GM21423 (cell line): ENCODE results near the gene LRRC10B.

Experiments used
- ATAC-seq: cut with Tn5 transposase; IDR thresholded peaks from one replicate; pipeline ENCODE4 v1.9.1; 2021; ENCODE audit warnings: mild to moderate bottlenecking, moderate library complexity; ENCODE audit not compliant: unreplicated experiment

Gene LRRC10B

DNA sequence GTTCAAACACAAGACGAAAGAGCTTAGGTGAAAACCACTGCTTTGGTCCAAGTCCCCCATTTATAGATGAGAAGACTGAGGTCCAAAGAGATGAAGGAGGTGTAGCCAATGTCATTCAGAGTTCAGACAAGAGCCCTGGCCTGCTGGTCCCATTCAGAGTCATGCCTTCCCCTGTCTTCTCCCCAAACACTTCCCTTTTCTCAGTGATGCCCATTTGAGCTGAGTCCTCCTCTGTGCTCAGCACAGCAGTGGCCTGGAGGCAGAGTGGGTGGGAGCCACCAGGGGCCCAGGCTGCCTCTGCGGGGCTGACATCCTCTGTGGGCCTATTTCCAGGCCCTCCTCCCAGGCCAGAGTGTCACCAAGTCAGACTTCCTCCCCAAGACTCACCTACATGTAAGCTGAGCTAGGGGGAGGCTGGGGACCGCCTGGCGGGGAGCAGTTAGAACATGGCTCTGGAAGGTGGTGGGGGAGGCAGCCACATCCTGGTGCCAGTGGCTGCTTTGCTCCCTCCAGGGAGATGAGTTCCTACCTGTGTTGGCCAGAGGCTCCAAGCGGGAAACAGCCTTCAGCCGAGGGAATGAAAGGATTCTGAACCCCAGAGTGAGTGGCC lies 22.4 kb upstream of the LRRC10B start:
- no peak for ATAC-seq

DNA sequence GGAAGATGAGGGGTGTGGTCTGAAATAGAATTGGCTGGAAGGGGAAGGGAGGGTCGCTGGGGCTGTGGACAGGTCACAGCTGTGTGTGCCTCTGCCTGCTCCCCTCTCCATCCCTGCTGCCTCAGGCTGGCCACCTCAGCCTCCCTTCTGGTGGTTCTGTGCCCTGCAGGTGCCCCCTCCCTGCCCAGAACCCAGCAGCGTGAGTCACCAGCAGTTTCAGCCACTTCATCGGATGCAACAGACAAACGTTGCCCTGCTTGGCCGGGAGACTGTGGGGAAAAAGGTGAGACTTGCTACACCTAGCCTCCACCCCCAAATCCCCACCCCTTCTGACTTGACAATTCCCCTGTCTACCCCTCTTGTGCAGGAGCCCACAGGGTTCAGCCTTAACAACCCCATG lies 21.8 kb upstream of the LRRC10B start:
- no peak for ATAC-seq

DNA sequence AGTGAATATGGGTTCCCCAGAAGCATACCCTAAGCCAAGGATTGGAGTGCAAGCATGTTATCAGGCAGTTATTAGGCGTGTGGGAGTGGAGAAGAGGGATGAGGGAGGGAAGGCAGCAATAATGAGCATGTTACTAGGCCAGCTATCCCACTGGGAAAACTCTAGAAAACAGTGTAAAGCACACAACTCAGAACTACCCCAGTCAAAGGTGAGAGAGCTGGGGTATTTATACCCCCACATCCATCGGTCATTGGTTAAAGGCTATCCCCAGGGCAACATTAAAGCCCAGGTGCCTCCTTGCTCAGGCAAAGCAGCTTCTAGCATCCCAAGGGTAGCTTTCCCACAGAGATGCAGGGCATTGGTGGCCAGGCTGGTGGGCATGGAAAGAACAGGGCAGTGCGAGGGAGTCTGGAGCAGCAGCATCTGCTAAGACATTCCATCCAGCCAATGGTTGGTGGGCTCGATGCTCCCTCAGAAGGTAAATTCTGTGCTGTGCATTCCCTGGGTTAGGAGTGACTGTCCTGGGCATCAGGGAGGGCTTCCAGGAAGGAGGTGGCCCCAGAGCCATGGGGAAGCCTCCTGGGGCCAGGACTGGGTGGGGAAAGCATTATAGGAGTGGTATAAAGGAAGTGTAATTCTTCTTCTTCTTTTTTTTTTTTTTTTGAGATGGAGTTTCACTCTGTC lies 21.1 kb upstream of the LRRC10B start:
- no peak for ATAC-seq

DNA sequence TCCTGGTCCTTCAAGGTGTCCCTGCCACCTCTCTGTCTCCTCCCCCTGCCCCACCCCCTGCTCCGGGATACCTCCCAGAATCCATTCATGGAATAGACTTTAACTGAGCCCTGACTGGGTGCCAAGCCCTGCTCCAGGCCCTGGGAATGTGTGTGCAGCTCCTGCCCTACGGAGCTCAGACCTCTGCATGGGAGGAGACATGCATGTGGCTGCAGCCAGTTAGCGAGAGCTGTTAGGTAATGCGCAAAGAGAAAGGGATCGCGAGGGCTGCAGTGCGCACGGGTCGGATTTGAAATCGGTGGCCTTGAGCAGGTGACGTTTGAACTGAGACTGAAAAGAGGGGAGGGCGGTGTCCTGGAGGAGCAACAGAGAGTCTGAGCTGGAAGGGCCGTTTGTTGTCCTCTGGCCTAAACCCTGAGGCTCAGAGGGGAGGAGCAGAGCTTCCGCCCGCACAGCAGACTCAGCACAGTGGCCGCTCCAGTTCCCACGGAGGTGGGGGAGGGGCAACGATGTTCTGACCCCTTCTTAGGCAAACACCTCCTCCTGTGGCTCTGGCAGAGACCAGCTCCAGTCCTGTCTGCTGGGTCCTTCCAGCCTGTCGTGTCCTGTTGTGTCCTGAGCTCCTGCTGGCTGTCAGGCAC lies 19.8 kb upstream of the LRRC10B start:
- ATAC-seq = no peak

DNA sequence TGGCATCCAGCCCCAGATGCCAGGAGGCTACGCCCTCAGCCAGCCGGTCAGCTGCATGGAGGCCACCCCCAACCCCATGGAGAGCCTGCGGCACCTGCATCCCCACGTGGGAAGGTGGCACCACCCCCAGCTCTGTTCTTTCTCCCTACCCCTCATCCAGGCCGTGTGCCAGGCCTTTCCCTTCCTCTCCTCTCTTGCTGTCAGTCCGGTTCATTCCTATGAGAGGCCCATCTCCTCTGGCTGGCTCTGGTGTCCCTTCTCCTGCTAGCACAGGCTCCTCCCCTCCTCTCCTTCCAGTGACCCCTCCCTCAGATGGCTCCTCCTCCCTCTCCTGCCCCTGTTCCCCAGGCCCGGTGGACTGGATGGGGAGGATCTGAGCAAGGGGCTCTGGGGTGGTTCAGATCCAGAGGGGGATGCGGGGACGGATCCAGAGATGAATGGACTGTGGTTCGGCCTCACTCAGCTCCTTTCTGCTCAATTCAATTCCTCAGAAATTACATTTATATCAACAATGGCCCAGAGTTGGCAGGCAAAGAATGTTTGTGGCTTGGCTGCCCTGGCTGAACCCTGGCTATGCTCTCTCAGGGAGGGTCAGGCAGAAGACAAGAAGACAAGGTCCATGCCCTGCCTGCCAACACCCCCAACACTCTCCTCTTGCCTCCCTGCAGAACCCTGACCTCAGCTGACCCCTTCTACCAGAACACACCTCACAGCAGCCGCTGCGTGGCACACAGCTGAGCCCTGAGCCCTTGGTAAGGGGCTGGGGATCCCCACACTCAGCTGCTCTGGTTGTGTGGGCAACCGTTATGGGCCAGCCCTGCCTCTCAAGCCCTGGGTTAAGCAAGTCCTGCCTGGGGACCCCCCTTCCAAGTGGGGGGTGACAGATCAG lies 18.5 kb upstream of the LRRC10B start:
- ATAC-seq = no peak

DNA sequence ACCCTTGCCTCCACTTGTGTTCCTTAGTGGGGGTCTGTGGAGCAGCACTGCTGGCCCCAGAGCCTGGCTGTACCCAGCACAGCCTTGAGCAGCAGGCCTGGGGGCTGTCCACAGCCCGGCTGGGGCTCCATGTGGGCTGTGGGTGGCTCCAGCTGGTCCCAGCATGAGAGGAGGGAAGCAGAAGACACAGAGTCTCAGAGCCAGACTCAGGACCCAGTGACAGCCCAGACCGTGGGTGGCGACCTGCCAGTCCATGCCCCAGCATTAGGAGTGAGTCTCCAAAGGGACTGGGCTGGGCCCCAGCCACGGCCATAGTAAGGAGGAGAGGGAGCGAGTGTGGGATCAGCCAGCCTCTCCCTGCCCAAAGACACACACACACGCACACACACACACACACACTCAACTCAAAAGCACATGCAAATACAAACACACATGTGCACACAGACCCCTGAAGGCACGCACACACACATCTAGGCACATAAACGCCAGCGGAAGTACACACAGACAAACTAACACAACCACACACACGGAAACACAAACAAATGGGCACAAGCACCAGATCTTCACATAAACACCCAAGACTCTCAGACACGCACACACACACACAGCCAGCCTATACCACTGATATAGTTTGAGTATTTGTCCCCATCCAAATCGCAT lies 16.7 kb upstream of the LRRC10B start:
- no peak for ATAC-seq

DNA sequence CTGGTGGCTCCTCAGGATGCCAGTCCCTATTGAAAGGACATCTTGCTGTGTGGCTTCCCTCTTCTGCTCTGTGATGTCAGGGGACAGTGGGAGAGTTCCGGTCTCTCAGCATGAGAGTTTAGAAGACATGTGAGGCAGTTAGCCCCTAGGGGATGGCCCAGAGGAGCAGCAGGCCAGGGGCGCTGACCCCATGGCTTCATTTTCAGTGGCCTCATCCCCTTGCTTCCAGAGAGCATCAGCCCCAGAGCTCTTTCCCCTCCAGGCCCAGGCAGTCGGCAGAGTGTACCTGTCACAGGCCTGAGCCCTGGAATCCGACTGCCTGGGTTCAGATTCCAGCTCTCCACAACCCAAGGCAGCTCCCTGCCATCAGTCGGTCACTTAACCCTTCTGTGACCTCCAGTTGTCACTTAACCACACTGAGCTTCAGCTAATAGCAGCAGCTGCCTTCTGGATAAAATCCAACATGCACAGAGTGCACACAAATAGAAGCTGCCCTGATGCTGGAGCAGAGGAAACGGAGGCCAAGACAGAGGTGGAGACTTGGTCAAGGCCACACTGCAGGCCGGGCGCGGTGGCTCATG lies 14.1 kb upstream of the LRRC10B start:
- ATAC-seq = no peak

DNA sequence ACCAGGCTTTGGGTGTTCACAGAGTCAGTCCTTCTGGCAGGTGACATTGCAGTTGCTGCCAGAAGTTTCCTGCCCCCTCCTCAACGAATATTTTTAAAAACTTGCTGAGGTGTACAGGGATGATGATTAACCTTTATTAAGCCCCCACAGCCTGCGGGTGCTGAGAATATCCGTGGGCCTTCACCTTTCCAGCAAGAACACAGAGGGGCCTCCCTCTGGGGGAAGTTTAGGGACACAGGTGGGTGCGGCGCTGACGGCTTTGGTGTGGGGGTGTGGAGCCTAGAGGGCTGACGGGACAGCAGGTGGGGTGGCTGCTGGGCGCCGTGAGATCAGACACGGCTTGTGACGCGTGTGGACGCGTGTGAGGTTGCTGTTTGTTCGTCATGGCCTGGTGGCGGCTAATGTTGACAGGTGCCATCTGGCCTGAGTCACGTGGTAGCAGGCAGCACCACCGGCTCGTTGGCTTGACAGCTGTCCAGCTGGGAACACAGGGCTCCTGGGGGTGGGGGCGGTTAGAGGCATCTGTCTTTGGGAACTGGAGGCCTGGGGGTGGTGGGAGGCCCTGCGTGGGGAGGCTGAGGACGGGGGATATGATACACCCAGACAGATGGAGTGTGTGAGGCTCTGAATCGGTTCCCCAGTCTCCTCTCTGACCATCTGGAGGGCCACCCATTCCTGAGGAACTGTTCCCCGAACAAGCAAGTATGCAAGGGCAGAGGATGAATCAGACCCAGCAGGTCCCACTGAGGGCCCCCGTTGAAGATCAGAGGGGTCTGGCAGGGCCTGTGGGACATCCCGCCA lies 12.5 kb upstream of the LRRC10B start:
- no peak for ATAC-seq

DNA sequence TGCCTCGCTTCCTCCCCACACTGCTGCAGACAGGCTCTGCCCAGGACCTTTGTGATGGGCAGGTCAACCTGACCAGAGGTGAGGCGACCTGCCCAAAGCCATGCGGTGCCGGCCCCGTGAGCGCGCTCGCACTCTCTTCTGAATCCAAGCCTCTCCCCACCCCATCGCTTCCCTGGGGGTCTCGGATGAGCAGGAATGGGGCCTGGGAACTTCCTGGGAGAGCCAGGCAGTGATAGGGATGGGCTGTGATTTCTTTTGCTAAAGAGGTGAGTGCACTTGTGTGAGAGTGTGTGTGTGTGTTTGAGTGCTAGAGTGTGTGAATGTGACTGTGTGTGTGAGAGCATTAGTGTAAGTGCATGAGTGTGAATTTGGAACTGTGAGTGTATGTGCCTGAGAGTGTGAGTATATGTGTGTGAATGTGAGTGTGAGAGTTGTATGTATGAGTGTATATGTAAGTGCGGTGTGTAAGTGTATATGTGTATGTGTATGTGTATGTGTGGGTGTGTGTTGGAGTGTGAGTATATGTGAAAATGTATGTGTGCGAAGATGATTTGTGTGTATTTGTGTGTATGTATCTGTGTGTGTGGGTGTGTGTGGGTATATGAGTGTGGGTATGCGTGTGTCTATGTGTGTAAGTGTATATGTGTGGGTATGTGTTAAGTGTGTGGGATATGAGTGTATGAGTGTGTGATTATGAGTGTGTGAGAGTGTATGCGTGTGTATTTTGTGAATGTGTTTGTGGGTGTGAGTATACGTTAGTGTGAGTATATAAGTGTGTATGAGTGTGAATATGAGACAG lies 11.7 kb upstream of the LRRC10B start:
- ATAC-seq = no peak

DNA sequence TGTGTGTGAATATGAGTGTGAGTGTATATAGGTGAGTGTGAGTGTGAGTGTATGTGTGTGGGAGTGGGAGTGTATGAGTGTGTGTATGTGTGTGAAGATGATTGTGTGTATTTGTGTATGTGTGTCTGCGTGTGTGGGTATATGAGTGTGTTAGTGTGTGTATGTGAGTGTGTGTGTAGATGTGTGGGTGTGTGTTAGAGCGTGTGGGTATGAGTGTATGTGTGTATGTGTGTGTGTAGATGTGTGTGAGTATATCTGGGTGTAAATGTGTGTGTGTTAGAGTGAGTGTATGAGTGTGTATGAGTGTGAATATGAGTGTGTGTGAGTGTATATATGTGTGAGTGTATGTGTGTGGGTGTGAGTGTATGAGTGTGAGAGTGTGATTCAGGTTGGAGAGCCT lies 11.1 kb upstream of the LRRC10B start:
- no peak for ATAC-seq

DNA sequence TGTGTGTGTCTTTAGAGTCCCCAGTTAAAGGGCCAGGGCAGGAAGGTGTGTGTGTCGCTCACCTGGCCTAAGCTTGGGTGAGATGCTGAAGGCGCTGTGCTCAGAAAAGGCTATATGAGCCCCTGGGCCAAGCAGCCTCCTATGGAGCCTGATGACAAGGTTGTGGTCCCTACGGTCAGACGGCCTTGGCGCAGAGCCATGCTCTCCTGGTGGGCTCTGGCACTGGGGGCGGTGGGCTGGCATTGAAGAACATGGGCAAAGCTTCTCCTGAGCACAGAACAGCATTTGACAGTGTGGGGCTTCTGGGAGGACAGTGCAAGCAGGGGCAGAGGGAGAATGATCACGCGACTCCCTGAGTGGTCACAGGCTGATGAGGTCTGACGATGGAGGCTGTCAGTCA lies 10.7 kb upstream of the LRRC10B start:
- ATAC-seq = no peak

DNA sequence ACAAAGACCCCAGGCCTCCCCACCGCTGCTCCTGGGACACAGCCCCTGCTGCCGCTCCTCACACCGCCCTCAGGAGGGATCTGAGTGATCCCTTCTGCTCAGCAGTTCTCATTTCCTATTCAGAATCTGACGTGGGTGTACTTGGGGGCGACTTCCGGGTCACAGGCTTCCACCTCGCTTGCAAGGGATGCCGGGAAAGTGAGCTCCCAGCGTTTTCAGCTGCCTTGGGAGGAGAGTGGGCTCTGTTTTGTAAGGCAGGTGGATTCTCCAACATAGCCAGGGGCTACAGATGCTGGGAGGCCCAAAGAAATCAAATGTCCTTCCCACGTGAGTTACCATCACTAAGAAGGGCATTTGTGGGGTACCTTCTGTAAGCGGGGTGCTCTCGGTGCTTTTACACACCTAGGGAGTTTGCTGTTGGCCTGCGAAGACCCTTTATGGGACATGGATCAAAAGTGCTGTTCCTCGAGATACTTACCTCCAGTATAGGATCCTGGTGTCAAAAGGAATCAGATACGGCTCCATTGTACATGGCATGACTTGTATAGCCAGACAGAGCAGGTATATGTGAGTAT lies 9.7 kb upstream of the LRRC10B start:
- ATAC-seq = no peak

DNA sequence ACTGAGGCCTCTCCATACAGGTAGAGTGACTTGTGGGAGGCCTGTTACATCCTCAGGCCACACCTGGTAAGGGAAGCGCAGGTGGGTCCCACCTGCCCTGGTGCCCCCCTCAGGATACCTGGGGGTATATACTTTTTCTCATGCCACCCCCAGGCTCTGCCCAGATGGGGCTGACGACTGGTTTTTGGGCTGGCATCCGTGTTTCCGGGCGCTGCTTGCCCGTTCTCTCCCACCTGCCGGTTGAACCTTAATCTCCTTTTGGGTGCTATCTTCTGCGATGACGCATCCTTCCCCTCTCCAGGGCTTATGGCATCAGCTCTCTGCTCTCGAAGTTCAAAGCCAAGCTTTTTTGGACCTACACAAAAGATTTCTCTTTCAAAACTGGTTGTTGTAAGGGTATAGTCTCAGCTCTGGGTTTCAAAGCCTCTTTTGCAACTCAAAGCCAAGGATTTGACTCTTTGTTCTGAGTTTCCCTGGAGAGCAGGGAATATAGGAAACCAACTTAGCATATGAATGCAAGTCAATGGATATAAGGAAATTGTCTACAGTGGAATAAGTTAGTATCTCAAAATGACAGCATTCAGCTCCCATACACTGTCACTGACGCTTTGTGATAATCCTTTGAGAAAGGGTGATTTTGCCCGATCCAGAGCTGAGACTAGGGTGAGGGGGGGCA lies 8.6 kb upstream of the LRRC10B start:
- ATAC-seq = no peak

DNA sequence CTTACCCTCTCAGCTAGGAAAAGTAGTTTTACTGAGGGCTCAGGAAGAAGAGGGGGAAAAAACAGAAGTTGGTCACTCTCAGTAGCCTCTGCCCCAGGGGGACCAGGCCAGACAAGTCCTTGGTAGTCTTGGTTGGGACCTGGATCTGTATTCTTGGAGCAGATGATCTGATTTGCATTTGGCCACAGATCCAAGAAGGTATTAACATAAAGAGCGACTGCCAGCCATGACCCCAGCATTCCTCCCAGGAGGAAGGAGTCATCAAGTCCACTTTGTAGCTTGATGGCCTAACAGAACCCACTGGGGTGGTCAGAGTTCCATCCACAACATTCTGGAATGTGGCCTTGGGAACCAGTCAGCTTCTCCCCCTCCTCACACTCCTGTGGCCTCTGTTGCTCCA lies 6.0 kb upstream of the LRRC10B start:
- no peak for ATAC-seq

DNA sequence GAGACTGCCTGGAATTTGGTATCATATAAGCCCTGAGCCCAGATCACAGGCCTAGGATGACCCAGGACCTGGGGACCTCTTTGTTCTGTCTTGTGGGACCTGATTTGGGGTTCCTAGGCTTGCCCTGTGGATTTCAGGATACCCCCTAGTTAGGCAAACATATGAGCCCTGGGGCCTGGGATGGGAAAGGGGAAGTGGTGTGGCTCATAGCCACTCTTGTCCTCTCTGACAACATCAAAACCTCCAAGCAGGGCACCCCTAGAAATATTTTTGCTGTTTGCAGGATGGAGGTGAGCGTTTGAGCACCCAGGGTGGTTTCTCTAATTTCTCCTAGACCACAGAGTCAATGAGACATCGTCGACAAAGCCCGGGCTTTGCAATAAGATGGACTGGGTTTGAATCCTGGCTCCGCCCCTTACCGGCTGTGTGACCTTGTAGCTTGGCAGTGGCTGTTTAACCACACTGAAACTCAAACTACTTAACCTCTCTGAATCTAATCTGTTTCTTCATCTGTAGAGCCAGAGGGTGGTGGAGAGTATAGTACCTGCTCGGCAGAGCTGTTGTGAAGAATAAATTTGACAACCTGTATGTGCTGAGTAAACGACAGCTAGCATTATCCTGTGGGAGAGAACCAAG lies 5.3 kb upstream of the LRRC10B start:
- no peak for ATAC-seq

DNA sequence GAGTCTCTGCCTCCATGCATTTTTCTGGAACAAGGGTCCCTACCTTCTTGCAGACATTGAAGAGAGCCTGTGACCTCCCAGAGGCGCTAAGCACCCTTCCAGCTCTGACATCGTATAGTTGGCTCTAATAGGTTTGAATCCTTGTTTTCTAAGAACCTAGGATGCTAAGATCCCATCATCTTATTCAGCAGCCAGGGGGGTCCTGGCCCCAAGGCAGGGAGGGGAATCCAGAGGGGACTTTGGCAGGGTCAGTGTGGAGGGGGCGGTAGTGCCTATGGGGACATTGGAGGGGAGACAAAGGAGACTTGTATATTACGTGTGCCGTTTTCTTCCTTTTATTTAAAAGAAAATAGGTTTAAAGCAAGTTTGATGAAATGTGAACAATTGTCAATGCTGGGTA lies 3.4 kb upstream of the LRRC10B start:
- no peak for ATAC-seq

DNA sequence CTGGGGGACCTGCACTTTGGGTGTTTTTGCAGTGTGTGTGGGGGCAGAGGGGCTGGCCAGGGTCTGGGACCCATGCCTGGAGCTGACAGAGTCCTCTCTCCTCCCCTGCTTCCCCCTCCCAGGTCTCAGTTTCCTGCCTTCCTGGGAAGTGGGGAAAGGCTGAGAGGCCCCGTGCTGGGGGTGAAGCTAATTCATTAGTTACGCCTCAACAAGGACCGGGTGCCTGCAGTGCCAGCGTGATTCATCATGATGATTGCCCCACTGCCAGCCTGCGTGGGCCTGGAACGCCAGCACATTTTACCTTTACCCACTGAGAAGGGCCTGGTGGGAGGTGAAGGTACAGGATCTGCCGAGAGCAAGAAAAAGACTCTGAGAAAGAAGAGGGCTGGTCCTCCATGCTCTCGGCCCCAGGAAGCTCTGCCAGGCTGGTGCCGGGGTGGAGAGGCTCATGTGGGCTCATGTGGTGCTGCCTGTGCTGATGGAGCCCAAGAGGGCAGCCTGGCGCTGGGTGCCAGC lies 2.9 kb upstream of the LRRC10B start:
- no peak for ATAC-seq
